ENCODE measurements around the gene SETD5.
A peak's percentile ranks its signal among the peaks of the same experiment; 100 is the strongest.

The SETD5 gene

GRCh38 chr3:9362731-9363530, 34.5 kb upstream of the SETD5 start, which contains the start of gene THUMPD3:
Gene THUMPD3, plus strand, starts transcription at chr3:9363054. Its CDS starts 2,015 bp downstream, at chr3:9365069.
- TF ChIP-seq CTCF (IDR thresholded peaks at IDR 0.05; ENCODE audit: low read length, missing control alignments) = no peak
- peak within 1 kb of the TSS; percentile 80 for H3K4me3 ChIP-seq (replicated peaks; ENCODE audit: low read depth, low read length)
- peak; percentile 93 for DNase-seq (ENCODE audit: low read depth)

GRCh38 chr3:9369508-9369907, 27.9 kb upstream of the SETD5 start:
- H3K4me3 ChIP-seq (replicated peaks; ENCODE audit: low read depth, low read length) = no peak overlapping the region
- TF ChIP-seq CTCF (IDR thresholded peaks at IDR 0.05; ENCODE audit: low read length, missing control alignments) = no peak
- DNase-seq (ENCODE audit: low read depth) = no peak

GRCh38 chr3:9373465-9373864, 23.9 kb upstream of the SETD5 start:
- TF ChIP-seq CTCF (IDR thresholded peaks at IDR 0.05; ENCODE audit: low read length, missing control alignments) = no peak
- H3K4me3 ChIP-seq (replicated peaks; ENCODE audit: low read depth, low read length) = no peak overlapping the region
- no peak for DNase-seq (ENCODE audit: low read depth)

- DNase-seq (ENCODE audit: low read depth) = no peak
- no peak overlapping the region for H3K4me3 ChIP-seq (replicated peaks; ENCODE audit: low read depth, low read length)
- no peak for TF ChIP-seq CTCF (IDR thresholded peaks at IDR 0.05; ENCODE audit: low read length, missing control alignments)
Observed at GRCh38 chr3:9377981-9378380, 19.4 kb upstream of the SETD5 start.

- DNase-seq (ENCODE audit: low read depth) = no peak
- no peak overlapping the region for H3K4me3 ChIP-seq (replicated peaks; ENCODE audit: low read depth, low read length)
- no peak for TF ChIP-seq CTCF (IDR thresholded peaks at IDR 0.05; ENCODE audit: low read length, missing control alignments)
Observed at GRCh38 chr3:9379327-9379726, 18.1 kb upstream of the SETD5 start.

- H3K4me3 ChIP-seq (replicated peaks; ENCODE audit: low read depth, low read length) = no peak overlapping the region
- no peak for TF ChIP-seq CTCF (IDR thresholded peaks at IDR 0.05; ENCODE audit: low read length, missing control alignments)
- no peak for DNase-seq (ENCODE audit: low read depth)
Observed at GRCh38 chr3:9380014-9380413, 17.4 kb upstream of the SETD5 start.

Measured in fibroblast of pulmonary artery (primary cell).